Inferior parietal cortex (tissue), 1 donor: ENCODE data around the gene C6orf120.
"Not testable (repeated sequence)": the region's sequence is repeated elsewhere in the genome, so short reads cannot be mapped to it uniquely, and the experiment has no call there.

ENCODE experiments used
- DNase-seq: peaks from one replicate; pipeline ENCODE4 v3.0.0-alpha.2; 2016; ENCODE audit errors: extremely low spot score

The C6orf120 gene

GRCh38 chr6:169678342-169678741 is 23.6 kb upstream of the C6orf120 start:
- no peak for DNase-seq

- DNase-seq, result no peak
Measured at GRCh38 chr6:169684056-169684455, 17.9 kb upstream of the C6orf120 start.

GRCh38 chr6:169685860-169686259 is 16.1 kb upstream of the C6orf120 start:
- DNase-seq, result no peak

GRCh38 chr6:169689287-169689686 is 12.6 kb upstream of the C6orf120 start:
- DNase-seq, result no peak

- no peak for DNase-seq
Measured at GRCh38 chr6:169691260-169691659, 10.7 kb upstream of the C6orf120 start.

- no peak for DNase-seq
Measured at GRCh38 chr6:169692516-169692915, 9.4 kb upstream of the C6orf120 start.

GRCh38 chr6:169695131-169695530 is 6.8 kb upstream of the C6orf120 start:
- DNase-seq, result no peak

- DNase-seq, result not testable (repeated sequence)
Measured at GRCh38 chr6:169697115-169697514, 4.8 kb upstream of the C6orf120 start.

- no peak for DNase-seq
Measured at GRCh38 chr6:169700296-169700695, 1.6 kb upstream of the C6orf120 start.

- DNase-seq, result no peak
Measured at GRCh38 chr6:169701311-169701953, 494 bp upstream of the C6orf120 start.

GRCh38 chr6:169702840-169703246 is 917 bp downstream of the C6orf120 start:
- no peak for DNase-seq

GRCh38 chr6:169707772-169708171 is 5.8 kb downstream of the C6orf120 start:
- no peak for DNase-seq

- DNase-seq, result no peak
Measured at GRCh38 chr6:169709293-169709692, 7.4 kb downstream of the C6orf120 start.

GRCh38 chr6:169710009-169710408 is 8.1 kb downstream of the C6orf120 start:
- no peak for DNase-seq

- DNase-seq, result no peak
Measured at GRCh38 chr6:169714178-169714577, 12.3 kb downstream of the C6orf120 start.

GRCh38 chr6:169714595-169714994 is 12.7 kb downstream of the C6orf120 start:
- no peak for DNase-seq

- DNase-seq, result no peak
Measured at GRCh38 chr6:169719117-169719516, 17.2 kb downstream of the C6orf120 start.

- no peak for DNase-seq
Measured at GRCh38 chr6:169720207-169720855, 18.4 kb downstream of the C6orf120 start.

- no peak for DNase-seq
Measured at GRCh38 chr6:169722362-169723199, 20.7 kb downstream of the C6orf120 start.

- peak; percentile 66 for DNase-seq
Measured at GRCh38 chr6:169723200-169723909, 21.4 kb downstream of the C6orf120 start.

- no peak for DNase-seq
Measured at GRCh38 chr6:169723991-169724493, 22.1 kb downstream of the C6orf120 start.
